AG09319 (cell line): ENCODE measurements around the gene KMT2C.
"Not testable (repeated sequence)": the region's sequence is repeated elsewhere in the genome, so short reads cannot be mapped to it uniquely, and the experiment has no call there.

Source experiments
- DNase-seq: peaks from one replicate; pipeline ENCODE4 v3.0.0-alpha.2; 2010; ENCODE audit warnings: low read depth; ENCODE audit errors: extremely low read depth
- CTCF ChIP-seq: IDR thresholded peaks from 2 replicates; pipeline ENCODE4 v1.5.1; 2011; ENCODE audit warnings: low read depth, mild to moderate bottlenecking, inconsistent platforms, low read length, moderate library complexity

Gene KMT2C

GRCh38 chr7:152411389-152411788 is 24.4 kb downstream of the KMT2C start:
- TF ChIP-seq CTCF = no peak
- no peak for DNase-seq

GRCh38 chr7:152406491-152406890 is 29.3 kb downstream of the KMT2C start:
- no peak for DNase-seq
- no peak for TF ChIP-seq CTCF

GRCh38 chr7:152406030-152406429 is 29.8 kb downstream of the KMT2C start:
- not testable (repeated sequence) for DNase-seq

- DNase-seq = no peak
- TF ChIP-seq CTCF = no peak
These were observed 32.1 kb downstream of the KMT2C start for GRCh38 chr7:152403726-152404125.

- no peak for TF ChIP-seq CTCF
- DNase-seq = no peak
These were observed 33.2 kb downstream of the KMT2C start for GRCh38 chr7:152402384-152403250.

- no peak for DNase-seq
- TF ChIP-seq CTCF = no peak
These were observed 36.5 kb downstream of the KMT2C start for GRCh38 chr7:152399344-152399743.

- no peak for DNase-seq
These were observed 40.7 kb downstream of the KMT2C start for GRCh38 chr7:152395112-152395511.

More at GRCh38 chr7:152395112-152395511, 40.7 kb downstream of the KMT2C start:
- TF ChIP-seq CTCF = no peak
